Uterus (tissue), 4 donors: ENCODE data around the gene HBD. TPM values are rescaled to one million over a fixed set of nuclear protein-coding genes. Genes with fewer than 3 reads are reported as not detected.

Experiments
- DNase-seq, 2 donors: peaks; one replicate each; pipeline ENCODE4 v3.0.0-alpha.2; 2019 to 2020
- H3K27ac ChIP-seq, 2 donors: fragments of 200-600 bp; sonication (generic); 1 replicate in 1 of 2; 2 replicates in 1 of 2; pipeline ENCODE4 v1.5.1; 2016 to 2018
- H3K27me3 ChIP-seq, 2 donors: fragments of 200-600 bp; sonication (generic); one replicate each; pipeline ENCODE4 v1.5.1; 2018 to 2019; ENCODE audit warnings: control low read depth in 1 of 2
- H3K36me3 ChIP-seq, 2 donors: fragments of 200-600 bp; sonication (generic); one replicate each; pipeline ENCODE4 v1.5.1; 2019; ENCODE audit warnings: control low read depth in 1 of 2
- H3K4me1 ChIP-seq, 2 donors: fragments of 200-600 bp; sonication (generic); one replicate each; pipeline ENCODE4 v1.5.1; 2018 to 2019; ENCODE audit warnings: control low read depth in 1 of 2
- H3K4me3 ChIP-seq, 2 donors: fragments of 200-600 bp; sonication (generic); 1 replicate in 1 of 2; 2 replicates in 1 of 2; pipeline ENCODE4 v1.5.1; 2018 to 2019; ENCODE audit warnings: mild to moderate bottlenecking in 1 of 2
- H3K9me3 ChIP-seq, 2 donors: fragments of 200-600 bp; sonication (generic); one replicate each; pipeline ENCODE4 v1.5.1; 2019; ENCODE audit warnings: control low read depth in 1 of 2
- CTCF ChIP-seq, 4 experiments: fragments of 200-600 bp in 2 of 4; fragments of 450-650 bp in 2 of 4; sonication (generic) in 2 of 4; IDR thresholded peaks; one replicate each; pipeline ENCODE4 v1.5.1; 2016 to 2019; ENCODE audit warnings: antibody characterized with exemption in 4 of 4, mild to moderate bottlenecking in 2 of 4, moderate library complexity in 1 of 4
- POLR2A ChIP-seq, 2 donors: fragments of 450-650 bp; IDR thresholded peaks; one replicate each; pipeline ENCODE4 v1.6.1; 2016; ENCODE audit warnings: antibody characterized with exemption in 2 of 2, mild to moderate bottlenecking in 1 of 2, moderate library complexity in 1 of 2
- intact Hi-C: fragments of 100-400 bp; cut with DNase I; formaldehyde crosslinking; loops from one replicate; pipeline ENCODE4 v1.15.1; 2023; ENCODE audit warnings: low total_unique reads
- total RNA-seq, 4 donors: library from RNA; depleted of rRNA in 3 of 4; stranded (reverse); fragments of >200 nt in 3 of 4; gene quantifications; one replicate each; pipeline versions ENCODE4 v1.1.0 to v1.2.4, GENCODE V29; 2014 to 2023
- donor health status: DM: yes; HTN: yes; CAD: no.

HBD gene
- total RNA-seq, 4 donors from 2014 or later = 0.90 TPM; not detected in 3

GRCh38 chr11:5274395-5274794, 40.1 kb upstream of the HBD start:
- Histone ChIP-seq H3K27me3 (no peaks in the 10 kb centered on the region), H3K27ac (no peak overlapping the region), H3K9me3 (no peaks in the 10 kb centered on the region), H3K4me1 (no peaks in the 10 kb centered on the region), H3K36me3 (no peaks in the 10 kb centered on the region), H3K4me3 (no peak overlapping the region)
- TF ChIP-seq POLR2A (IDR thresholded peaks at IDR 0.05) = no peak
- TF ChIP-seq CTCF (IDR thresholded peaks at IDR 0.05) = no peak
- intact Hi-C loops = no loop called here
- DNase-seq = no peak

DNA sequence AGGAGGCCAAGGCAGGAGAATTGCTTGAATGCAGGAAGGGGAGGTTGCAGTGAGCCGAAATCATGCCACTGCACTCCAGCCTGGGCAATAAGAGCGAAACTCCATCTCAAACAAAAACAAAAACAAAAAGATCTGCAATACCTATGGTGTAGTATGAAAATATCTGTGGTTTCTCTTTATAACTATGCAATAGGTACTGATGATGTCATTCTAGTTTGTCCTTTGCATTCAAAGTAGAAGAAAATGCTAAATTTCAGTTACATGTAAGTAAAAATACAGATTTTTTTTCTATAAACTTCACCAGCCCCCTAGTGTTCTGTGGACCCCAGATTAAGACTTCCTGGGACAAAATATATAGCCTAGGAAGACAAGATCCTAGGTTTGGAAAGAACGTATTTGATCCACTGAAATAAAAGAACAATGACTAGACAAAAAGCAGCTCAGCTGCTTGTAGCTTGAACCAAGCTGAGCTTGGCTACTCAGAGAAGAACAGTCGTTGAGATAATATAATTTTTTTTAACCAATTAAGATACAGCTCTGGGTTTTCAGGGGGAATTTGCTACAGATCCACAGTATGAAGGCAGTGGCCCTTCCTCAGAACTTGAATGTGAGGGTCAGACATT, 38.2 kb upstream of the HBD start:
- H3K27ac ChIP-seq = no peak overlapping the region
- H3K4me1 ChIP-seq = no peaks in the 10 kb centered on the region
- intact Hi-C loops = no loop called here
- no peaks in the 10 kb centered on the region for H3K36me3 ChIP-seq
- H3K4me3 ChIP-seq = no peak overlapping the region
- no peak for DNase-seq
- TF ChIP-seq CTCF (IDR thresholded peaks at IDR 0.05) (no peak), POLR2A (IDR thresholded peaks at IDR 0.05) (no peak)
- no peaks in the 10 kb centered on the region for H3K9me3 ChIP-seq
- H3K27me3 ChIP-seq = no peaks in the 10 kb centered on the region

DNA sequence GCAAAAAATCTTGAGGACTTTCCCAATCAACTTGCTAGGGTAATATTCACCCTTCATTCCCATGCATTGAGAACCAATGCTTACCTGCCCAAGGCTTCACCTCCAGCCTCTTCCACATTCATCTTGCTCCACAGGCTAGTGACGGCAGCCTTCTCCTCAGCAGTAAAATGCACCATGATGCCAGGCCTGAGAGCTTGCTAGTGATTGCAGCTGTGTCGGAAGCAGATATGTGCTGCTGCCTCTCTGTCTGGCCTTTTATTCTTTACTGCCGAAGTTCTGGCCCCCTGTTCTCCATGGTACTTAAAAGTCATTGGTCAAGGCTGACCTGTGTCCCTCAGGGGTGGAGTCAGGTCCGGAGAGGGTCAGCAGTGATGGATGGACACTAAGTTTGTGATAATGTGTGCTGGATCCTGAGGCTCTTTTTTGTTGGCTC, 35.4 kb upstream of the HBD start, which contains the start of gene HBE1:
TSS of gene HBE1 (minus strand) at position 231 of the 433 bp plus-strand sequence. CDS start at position 176, 55 bp downstream.
- no peak for TF ChIP-seq CTCF (IDR thresholded peaks at IDR 0.05)
- no peak for TF ChIP-seq POLR2A (IDR thresholded peaks at IDR 0.05)
- Histone ChIP-seq H3K27me3 (no peaks in the 10 kb centered on the region), H3K4me3 (no peak within 1 kb of the TSS), H3K9me3 (no peaks in the 10 kb centered on the region), H3K27ac (no peak within 1 kb of the TSS), H3K36me3 (no peaks in the 10 kb centered on the region), H3K4me1 (no peaks in the 10 kb centered on the region)
- no peak for DNase-seq
- intact Hi-C loops = no loop called here

- Histone ChIP-seq H3K27me3 (no peaks in the 10 kb centered on the region), H3K9me3 (no peaks in the 10 kb centered on the region)
- intact Hi-C loops = no loop called here
These were observed 32.8 kb upstream of the HBD start for GRCh38 chr11:5267033-5267563.

More at GRCh38 chr11:5267033-5267563, 32.8 kb upstream of the HBD start:
- TF ChIP-seq POLR2A (IDR thresholded peaks at IDR 0.05) (no peak), CTCF (IDR thresholded peaks at IDR 0.05) (no peak)
- H3K27ac ChIP-seq = no peak overlapping the region
- H3K36me3 ChIP-seq = no peaks in the 10 kb centered on the region
- DNase-seq = no peak
- H3K4me3 ChIP-seq = no peak overlapping the region
- H3K4me1 ChIP-seq = no peaks in the 10 kb centered on the region
